Right atrium auricular region (tissue), 2 donors: Measurements from ENCODE around the gene PELI1. TPM values are rescaled to one million over a fixed set of nuclear protein-coding genes. Genes with fewer than 3 reads are reported as not detected.

ENCODE experiments used
- DNase-seq: peaks from one replicate; pipeline ENCODE4 v3.0.0-alpha.2; 2019; ENCODE audit warnings: low spot score
- H3K27ac ChIP-seq, 2 donors: fragments of 200-600 bp; sonication (generic); 1 replicate in 1 of 2; 2 replicates in 1 of 2; pipeline ENCODE4 v1.5.1; 2016 to 2019
- H3K27me3 ChIP-seq, 2 donors: fragments of 200-600 bp; sonication (generic); one replicate each; pipeline versions ENCODE4 v1.5.1 to v1.6.0; 2017 to 2019
- H3K36me3 ChIP-seq: fragments of 200-600 bp; sonication (generic); one replicate; pipeline ENCODE4 v1.5.1; 2016
- H3K4me1 ChIP-seq, 2 donors: fragments of 200-600 bp; sonication (generic); one replicate each; pipeline versions ENCODE4 v1.5.1 to v1.6.0; 2017 to 2019
- H3K4me3 ChIP-seq, 2 donors: fragments of 200-600 bp; sonication (generic); 1 replicate in 1 of 2; 2 replicates in 1 of 2; pipeline ENCODE4 v1.5.1; 2017 to 2019; ENCODE audit warnings: mild to moderate bottlenecking in 1 of 2, moderate library complexity in 1 of 2
- H3K9me3 ChIP-seq, 2 donors: fragments of 200-600 bp; sonication (generic); one replicate each; pipeline ENCODE4 v1.5.1; 2019
- total RNA-seq, 2 donors: library from RNA; depleted of rRNA; stranded (reverse); fragments of >200 nt; gene quantifications; one replicate each; pipeline ENCODE4 v1.1.0, GENCODE V29; 2016
- TF ChIP-seq, protein P1 (sequence below), 2 donors: fragments of 200-600 bp; sonication (generic); IDR thresholded peaks; one replicate each; pipeline ENCODE4 v1.5.1; 2019; ENCODE audit warnings: antibody characterized with exemption in 2 of 2

PELI1 gene
- total RNA-seq, 2 donors from 2014 or later, result 10.3 to 10.9 TPM

DNA sequence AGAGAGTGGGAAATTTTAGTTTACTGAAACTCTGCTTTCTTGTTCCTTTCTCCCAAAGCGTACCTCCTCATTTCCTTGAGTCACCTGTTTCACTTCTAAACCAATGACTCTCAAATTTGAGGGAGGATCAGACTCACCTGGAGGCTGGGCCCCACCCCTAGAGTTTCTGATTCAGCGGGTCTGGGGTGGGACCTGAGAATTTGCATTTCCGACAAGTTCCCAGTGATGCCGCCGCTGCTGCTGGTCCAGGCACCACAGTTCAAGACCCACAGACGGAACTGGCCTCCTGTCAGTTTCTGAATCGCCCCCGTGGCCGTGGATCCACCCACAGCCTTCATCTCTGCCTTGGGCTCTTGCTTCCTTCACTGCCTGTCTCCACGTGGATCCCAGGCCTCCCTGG, 44.9 kb upstream of the PELI1 start:
- DNase-seq, result no peak
- no peaks in the 10 kb centered on the region for H3K4me1 ChIP-seq
- TF ChIP-seq, protein P1, sequence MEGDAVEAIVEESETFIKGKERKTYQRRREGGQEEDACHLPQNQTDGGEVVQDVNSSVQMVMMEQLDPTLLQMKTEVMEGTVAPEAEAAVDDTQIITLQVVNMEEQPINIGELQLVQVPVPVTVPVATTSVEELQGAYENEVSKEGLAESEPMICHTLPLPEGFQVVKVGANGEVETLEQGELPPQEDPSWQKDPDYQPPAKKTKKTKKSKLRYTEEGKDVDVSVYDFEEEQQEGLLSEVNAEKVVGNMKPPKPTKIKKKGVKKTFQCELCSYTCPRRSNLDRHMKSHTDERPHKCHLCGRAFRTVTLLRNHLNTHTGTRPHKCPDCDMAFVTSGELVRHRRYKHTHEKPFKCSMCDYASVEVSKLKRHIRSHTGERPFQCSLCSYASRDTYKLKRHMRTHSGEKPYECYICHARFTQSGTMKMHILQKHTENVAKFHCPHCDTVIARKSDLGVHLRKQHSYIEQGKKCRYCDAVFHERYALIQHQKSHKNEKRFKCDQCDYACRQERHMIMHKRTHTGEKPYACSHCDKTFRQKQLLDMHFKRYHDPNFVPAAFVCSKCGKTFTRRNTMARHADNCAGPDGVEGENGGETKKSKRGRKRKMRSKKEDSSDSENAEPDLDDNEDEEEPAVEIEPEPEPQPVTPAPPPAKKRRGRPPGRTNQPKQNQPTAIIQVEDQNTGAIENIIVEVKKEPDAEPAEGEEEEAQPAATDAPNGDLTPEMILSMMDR (IDR thresholded peaks at IDR 0.05), result no peak
- no peak overlapping the region for H3K4me3 ChIP-seq
- H3K9me3 ChIP-seq, result no peaks in the 10 kb centered on the region
- H3K27ac ChIP-seq, result no peak overlapping the region
- H3K27me3 ChIP-seq, result no peaks in the 10 kb centered on the region
- H3K36me3 ChIP-seq, result no peaks in the 10 kb centered on the region

DNA sequence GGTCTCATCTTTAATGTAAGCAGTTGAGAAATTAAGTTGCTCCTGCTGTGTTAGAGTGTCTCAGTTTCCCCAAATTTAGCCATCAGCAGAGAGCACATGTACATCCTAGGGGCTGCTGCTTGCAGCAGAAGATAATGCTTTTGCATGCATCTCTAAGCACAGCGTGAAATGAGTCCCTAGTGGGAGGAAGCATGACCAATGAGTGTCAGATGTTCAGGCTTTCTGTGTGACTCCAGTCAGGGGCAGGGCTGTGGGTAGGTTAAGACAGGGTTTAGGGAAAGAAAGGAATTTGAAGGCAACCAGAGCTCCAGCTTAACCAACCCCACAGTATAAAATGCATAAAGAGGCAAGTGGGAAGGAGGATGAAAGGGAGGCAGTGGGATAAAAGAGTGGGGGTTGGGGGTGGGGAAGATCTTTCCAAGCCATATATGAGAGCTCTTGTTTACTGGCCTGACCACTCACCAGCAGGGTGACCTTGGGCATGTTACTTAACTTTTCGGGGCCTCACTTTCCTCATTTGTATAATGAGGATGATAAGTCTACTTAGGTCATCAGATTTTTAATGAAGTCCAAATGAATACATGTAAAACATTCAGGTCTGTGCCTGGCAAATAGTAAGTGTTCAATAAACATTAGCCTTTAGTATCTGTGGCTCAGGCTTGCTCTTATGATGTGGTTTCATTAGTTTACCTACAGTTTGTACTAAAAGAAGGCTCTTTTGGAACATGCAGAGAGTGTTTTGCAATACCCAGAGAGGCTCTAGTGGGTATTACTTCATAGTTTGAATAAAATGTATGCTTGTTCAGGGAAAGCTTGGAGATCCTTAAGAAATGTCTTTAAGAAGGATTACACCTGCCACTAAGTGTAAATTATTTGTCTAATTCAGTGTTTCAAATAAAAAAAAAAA, 42.7 kb upstream of the PELI1 start:
- Histone ChIP-seq H3K27ac (no peak overlapping the region), H3K36me3 (no peaks in the 10 kb centered on the region), H3K4me3 (no peak overlapping the region), H3K9me3 (no peaks in the 10 kb centered on the region), H3K4me1 (no peaks in the 10 kb centered on the region), H3K27me3 (no peaks in the 10 kb centered on the region)
- TF ChIP-seq, protein P1 (IDR thresholded peaks at IDR 0.05), result no peak
- no peak for DNase-seq

DNA sequence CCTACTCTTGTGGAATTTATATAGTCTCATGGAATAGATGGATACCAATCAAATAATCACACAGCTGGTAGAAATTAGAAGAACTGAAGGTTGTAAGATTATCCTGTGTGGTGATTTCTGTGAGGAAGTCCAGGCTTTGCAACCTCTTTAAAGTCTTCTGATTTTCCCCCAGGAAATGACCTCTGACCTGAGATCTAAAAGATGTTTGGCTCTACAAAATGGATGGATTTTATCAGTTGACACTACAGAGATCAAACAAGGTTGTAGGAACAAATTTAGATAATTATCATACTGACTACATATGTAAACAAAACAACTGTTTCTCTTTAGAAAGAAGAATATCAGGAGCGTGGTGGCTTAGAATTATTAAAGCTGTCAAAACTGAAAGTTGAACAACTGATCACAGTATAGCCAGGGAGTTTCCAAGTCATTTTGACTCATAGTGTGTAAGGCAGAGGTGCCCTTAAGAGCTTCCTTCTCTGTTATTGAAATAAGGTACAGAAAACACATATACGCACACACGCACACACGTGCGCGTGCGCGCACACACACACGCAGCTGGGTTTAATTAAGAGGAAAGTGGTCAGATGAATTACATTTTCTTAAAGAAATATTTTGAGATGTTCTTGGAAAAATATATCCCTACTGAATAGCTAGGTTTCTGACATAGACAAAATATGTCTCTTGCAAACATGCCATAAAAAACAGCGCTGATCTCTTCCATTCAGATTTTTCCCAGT, 35.5 kb upstream of the PELI1 start:
- Histone ChIP-seq H3K4me3 (no peak overlapping the region), H3K27me3 (no peaks in the 10 kb centered on the region), H3K4me1 (no peaks in the 10 kb centered on the region), H3K9me3 (no peaks in the 10 kb centered on the region), H3K36me3 (no peaks in the 10 kb centered on the region), H3K27ac (no peak overlapping the region)
- TF ChIP-seq, protein P1 (IDR thresholded peaks at IDR 0.05), result no peak
- no peak for DNase-seq

DNA sequence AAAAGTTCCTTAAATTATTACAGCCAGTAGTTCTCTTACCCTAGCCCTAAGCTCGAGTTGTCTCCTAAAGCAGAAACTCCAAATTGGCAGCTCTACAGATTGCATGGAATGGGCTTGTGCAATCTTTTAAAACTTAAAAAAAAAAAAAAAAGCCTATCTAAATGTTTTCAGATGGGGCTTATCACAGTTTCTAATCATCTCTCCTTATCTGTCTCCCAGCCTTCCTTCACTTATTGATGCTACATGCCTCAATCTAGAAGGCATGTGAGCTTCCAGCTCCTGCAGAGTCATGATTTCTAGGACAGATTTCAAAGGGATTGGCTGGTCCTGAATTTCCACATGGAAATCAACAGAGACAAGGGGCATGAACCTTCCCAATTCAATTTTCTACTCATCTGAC, 33.1 kb upstream of the PELI1 start:
- H3K4me1 ChIP-seq, result no peaks in the 10 kb centered on the region
- no peaks in the 10 kb centered on the region for H3K9me3 ChIP-seq
- DNase-seq, result no peak

DNA sequence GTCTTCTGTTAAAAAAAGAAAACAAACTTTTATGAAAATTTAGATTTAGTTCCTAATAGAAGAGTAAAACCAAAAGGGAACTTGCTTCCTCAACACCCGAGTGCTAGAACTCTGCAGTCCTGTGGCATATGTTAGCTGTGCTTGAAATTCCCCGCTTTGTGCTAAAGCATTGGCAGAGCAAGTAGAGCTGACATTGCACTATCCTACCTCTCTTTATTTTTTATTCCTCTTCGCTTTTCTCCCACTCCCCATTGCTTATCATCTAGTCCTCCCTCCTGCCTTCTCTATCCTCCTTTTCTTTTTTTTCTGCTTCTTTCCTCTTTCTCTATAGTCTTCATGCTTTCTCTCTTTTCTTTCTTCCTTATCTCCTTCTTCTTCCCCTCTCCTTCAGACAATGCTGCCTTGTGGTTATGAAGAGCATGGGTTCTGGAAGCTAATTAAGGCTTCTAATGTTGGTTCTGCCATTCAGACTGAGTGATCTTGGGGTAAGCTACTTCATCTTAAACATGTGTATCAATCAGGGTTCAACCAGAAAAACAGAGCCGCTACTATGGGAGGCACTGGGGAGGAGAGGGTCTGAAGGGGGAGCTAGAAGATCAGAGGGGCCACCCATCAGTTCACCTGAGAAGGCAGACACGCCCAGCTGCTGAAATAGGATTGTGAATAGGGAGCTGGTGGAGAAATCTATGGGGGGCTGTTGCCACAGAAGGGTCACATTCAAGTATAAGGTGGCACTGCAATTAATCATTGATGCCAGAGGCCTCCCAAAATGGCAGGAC, 31.4 kb upstream of the PELI1 start:
- H3K4me3 ChIP-seq, result no peak overlapping the region
- no peaks in the 10 kb centered on the region for H3K4me1 ChIP-seq
- no peaks in the 10 kb centered on the region for H3K9me3 ChIP-seq
- TF ChIP-seq, protein P1 (IDR thresholded peaks at IDR 0.05), result no peak
- no peaks in the 10 kb centered on the region for H3K36me3 ChIP-seq
- no peak overlapping the region for H3K27ac ChIP-seq
- H3K27me3 ChIP-seq, result no peaks in the 10 kb centered on the region
- DNase-seq, result no peak

More for the DNA sequence above, 33.1 kb upstream of the PELI1 start:
- Histone ChIP-seq H3K4me3 (no peak overlapping the region), H3K36me3 (no peaks in the 10 kb centered on the region), H3K27me3 (no peaks in the 10 kb centered on the region), H3K27ac (no peak overlapping the region)
- TF ChIP-seq, protein P1 (IDR thresholded peaks at IDR 0.05), result no peak
